GM19099 (cell line): ENCODE measurements around the gene CDH4.

Experiments used
- POLR2A ChIP-seq: IDR thresholded peaks from 3 replicates; pipeline ENCODE4 v1.6.1; 2011; ENCODE audit warnings: low read depth; ENCODE audit not compliant: insufficient read length; ENCODE audit errors: extremely low read depth

Gene CDH4

DNA sequence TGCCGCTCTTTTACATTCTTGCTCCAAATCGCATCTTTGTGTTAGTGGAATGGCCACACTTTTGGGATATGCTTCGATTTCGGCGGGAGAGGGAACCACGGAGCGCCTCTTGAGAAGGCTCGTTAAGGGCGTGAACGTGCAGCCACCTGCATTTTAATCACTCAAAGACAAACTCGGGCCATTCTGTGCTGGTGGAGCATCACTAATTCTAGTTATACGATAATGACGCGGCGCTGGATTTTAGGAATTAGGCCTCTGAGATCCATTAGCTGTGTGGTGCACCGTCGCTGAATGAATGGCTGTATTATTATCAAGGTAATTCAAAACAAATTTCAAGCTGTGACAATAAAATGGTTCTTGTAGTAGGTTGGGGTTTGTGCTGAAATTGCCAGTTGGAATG is 305.6 kb downstream of the CDH4 start:
- TF ChIP-seq POLR2A = no peak

DNA sequence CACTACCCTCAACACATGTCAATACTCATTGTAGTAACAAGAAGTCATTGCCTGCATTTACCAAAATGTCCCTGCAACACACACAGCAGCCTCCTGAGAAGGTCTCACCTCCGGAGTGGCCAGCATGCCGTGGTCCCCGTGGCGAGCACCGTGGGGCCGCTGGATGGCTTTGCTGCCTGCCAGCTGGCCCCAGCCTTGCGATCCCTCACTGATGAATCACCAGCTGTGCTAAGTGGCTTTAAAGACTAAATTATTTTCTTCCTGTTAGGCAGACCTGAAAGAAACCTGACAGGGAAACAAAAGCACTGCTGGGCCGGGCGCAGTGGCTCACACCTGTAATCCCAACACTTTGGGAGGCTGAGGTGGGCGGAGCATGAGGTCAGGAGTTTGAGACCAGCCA is 306.7 kb downstream of the CDH4 start:
- no peak for TF ChIP-seq POLR2A

DNA sequence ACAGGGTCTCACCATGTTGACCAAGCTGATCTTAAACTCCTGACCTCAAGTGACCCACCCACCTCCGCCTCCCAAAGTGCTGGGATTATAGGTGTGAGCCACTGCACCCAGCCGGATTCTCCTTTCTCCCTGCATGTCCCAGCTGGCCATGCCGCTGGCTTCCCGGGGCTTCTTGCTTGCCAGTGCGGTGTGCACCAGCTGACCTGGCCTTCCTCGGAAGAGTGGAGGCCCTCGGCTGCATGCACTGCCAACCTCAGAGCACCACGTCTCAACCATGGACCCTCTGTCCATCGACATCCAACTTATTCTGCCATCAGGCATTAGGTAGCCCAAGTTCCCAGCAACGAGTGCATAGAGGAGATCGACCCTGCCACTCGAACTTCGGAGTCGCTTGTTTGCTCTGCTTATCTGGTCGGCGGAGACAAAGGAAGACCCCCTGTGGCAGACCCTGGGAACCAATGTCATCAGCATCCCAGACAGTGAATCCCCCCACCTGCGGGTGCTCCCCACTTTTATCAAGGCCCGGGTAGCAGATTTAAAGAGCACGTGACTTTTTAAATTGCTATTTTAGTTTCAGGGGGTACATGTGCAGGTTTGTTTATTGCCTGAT is 307.8 kb downstream of the CDH4 start:
- TF ChIP-seq POLR2A = no peak

DNA sequence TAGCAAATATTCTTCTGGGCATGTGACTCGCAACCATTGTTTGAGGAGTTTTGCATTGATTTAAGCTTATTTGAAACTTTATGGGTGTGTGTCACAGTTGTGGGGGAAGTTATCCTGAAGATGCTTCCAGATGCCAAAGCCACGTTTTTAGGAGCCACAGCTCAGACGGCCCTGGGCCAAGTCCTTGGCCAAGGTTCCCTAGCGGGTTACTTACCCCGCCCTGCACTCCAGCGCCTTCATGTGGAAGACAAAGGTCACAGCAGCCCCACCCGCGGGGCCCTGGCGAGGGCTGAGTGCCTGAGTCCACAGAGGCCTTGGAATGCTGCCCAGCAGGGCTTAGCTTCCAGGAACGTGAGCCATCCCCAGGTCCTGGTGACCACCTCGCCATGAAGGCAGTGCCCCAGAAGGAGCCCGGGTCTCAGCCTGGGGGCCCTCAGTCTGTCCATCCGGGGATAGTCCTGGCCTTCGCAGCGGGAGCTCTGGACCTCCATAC is 308.3 kb downstream of the CDH4 start:
- TF ChIP-seq POLR2A = no peak

DNA sequence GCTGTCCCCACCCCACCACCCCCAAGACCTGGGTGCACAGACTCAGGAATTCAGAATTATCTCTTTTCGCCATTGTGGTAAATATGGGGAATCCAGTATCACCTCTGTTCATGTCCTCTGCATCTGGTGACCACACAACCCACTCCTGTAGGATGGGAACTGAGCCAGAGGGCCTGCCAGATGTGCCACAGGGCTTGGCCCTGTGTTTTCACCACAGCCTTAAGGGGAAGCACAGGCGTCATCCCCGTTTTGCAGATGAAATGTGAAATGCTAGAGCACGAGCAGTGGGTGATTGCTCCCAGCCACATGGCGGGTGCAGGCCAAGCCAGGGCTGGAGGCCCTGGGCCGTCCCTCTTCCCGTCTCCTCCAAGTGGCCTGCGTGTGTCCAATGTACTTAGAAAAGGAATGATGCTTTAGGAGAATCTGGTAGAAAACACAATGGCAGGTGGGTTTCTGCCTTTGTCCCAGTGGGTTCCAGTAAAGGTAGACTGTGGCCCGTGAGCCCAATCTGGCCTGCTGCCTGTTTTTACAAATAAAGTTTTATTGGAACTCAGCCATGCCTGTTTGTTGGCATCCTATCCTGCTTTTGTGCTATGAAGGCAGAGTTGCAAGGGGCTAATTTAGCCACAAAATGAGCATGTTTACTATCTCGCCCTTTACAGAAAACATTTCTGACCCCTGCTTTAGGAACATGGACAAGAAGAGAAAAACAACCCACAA is 309.2 kb downstream of the CDH4 start:
- no peak for TF ChIP-seq POLR2A

DNA sequence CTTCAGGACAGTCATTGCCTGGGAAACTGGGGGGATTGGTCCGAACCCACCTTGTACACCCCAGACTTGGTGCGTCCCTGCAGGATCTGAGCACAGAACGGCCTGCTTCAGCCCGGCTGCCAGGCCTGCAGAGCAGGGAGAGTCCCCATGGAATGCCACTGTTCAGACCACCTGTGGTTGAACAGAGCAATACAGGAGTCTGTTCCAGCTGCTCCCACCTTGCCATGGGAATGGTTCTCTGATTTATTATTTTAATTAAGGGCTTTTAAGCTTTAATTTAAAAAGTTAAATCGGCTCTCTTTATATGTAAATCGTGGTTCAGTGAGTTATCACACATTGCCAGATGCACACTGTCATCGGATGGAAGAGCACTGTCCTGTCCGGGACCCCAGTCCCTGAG is 310.4 kb downstream of the CDH4 start:
- no peak for TF ChIP-seq POLR2A

DNA sequence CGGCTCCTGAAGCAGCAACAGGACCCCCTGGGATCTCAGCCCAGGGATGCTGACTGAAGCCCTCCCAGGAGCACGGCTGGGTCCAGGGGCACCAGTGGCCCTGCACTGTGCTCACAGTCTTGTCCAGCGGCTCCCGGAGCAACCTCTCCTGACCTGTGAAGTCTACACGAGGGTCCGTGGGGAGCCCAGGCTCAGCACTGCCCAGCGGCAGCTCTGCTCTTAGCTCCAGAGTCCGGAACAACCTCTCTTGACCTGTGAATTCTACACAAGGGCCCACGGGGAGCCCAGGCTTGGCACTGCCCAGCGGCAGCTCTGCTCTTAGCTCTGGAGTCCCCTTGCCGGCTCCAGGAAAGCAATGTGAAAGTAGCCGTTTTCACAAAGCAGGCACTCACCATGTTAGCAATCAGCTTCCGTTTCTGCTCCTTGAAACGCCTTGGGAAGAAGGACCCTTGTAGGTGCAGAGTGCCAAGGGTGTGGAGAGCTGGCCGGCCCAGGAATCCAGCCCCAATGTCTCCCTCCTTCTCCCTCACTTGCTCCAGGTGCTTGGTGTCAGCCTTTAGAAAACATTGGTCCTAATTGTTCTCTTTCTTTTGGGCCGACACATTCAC is 310.9 kb downstream of the CDH4 start:
- TF ChIP-seq POLR2A = no peak

DNA sequence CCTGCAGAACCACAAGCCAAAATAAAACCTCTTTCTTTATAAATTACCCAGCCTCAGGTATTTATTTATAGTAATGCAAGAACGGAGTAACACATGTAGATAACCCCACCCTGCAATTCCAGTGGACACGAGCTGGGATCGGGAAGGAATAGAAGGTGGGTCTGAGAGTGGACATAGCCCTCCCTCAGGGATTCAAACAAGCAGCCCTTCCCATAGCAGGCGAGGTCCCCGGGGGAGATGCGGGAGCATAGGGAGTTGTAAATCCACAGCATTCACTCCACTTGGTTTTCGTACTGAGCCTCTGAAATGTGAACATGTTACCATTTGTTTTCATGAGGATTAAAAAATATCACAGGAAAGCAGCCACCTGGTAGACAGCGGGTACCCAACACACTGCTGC is 312.6 kb downstream of the CDH4 start:
- TF ChIP-seq POLR2A = no peak

DNA sequence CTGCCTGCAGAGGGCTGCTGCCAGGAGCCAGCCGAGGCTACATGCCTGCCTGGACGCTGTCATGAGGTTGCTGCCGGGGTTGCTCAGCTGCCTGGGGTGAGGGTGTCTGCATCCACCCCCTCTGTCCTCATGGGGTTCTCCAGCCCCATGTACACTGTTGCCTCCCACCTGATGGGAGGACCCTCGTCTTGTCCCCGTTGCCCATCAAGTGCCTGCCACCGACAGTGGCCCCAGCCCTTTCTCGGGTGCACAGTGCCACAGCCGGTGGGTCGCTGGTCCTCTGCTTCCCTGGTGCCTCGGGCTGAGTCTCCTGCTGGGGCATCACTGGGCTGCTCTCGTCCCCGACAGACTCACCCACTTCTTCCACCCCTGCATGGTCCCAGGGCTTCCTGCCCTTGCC is 313.7 kb downstream of the CDH4 start:
- TF ChIP-seq POLR2A = no peak

DNA sequence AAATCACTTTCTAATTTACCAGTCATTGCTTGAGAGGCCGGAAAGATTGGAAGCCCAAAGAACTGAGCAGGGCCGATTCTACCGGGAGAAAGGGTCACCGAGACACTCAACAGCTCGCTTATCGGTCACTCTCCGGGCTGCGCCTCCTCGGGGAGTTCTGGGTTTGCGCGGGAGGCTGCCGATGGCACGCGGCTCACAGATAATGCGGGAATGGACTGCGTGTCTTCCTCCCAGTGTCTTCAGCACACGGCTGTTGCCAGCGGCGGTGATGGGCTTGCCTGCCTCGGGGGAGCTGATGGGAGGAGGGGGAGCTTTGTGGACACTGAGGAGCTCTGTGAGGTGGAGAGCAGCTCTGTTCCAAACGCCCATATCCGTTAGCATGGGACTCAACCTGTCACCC is 314.6 kb downstream of the CDH4 start:
- no peak for TF ChIP-seq POLR2A

DNA sequence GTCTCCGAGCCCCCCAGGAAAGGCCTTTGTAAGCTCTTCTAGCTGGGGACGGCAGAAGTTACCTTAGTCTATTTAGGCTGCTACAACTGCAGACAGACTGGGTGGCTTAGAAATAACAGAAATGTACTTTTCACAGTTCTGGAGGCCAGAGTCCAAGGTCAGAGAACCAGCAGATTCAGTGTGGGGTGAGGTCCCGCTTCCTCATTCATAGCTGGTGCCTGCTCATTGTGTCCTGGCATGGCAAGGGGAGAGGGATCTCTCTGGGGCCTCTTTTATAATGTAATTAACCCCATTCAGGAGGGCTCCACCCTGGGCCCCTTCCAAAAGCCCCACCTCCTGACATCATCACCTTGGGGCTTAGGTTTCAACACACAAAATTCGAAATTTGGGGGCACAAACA is 315.1 kb downstream of the CDH4 start:
- TF ChIP-seq POLR2A = no peak

DNA sequence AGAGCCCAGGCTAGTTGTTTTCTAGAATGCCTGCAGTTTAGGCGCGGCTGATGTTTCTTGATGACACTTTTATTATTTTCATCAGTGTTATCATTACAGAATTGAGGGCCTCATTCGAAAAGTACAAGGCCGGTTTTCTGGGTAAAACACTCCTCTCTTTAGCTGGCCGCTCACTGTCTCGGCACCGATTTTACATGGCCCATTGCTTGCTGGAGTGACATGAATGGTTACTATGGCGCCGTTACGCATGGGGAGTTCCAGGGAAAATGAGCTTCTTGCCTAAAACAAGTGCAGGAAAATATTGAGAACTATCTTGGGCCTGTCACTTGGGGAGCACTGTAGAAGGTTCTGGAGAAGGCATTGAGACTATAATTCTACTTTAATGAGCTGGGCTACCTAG is 317.8 kb downstream of the CDH4 start:
- TF ChIP-seq POLR2A = no peak

DNA sequence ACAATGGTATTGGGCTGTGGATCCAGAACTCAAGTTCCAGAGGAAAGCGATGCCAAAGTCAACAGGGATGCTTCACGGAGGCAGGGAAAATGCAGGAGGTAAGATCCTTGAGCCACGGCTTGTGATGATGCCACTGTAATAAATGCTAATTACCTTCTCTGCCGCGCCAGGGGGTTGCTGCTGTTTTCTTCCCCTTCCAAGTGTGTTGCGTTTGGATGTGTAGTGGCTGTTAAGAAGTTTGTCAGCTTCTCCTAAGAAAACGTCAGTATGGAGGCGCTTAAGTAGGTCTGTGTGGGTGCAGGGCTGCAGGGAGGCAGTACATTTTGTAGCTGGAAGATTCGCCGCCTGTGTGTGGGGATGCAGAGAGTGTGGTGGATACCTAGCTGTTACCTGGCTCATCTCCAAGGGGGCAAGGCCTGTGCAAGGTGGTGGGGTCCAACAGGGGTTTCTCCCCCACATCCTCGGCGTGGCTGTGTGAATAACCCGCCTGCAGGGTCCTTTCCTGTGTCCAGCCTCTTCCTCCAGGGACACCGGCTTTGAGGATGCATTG is 318.7 kb downstream of the CDH4 start:
- TF ChIP-seq POLR2A = no peak

DNA sequence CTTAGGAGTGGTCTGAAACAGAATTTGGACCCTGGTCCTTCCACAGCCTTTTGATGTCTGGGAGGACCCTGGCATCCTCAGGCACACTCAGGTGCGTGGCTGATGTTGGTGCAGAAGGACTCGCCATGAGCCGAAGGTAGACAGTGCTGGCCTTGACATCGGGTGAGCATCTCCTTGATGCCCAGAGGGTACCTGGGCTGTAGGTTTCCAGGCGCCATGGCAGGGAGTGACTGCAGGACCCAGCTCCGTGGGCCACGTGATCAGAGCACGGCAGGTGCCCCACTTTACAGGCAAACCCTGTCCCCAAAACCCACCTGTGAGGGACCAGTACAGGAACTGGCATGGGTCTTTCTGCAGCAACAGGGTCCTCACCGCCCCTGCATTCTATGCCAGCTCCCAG is 319.2 kb downstream of the CDH4 start:
- TF ChIP-seq POLR2A = no peak

DNA sequence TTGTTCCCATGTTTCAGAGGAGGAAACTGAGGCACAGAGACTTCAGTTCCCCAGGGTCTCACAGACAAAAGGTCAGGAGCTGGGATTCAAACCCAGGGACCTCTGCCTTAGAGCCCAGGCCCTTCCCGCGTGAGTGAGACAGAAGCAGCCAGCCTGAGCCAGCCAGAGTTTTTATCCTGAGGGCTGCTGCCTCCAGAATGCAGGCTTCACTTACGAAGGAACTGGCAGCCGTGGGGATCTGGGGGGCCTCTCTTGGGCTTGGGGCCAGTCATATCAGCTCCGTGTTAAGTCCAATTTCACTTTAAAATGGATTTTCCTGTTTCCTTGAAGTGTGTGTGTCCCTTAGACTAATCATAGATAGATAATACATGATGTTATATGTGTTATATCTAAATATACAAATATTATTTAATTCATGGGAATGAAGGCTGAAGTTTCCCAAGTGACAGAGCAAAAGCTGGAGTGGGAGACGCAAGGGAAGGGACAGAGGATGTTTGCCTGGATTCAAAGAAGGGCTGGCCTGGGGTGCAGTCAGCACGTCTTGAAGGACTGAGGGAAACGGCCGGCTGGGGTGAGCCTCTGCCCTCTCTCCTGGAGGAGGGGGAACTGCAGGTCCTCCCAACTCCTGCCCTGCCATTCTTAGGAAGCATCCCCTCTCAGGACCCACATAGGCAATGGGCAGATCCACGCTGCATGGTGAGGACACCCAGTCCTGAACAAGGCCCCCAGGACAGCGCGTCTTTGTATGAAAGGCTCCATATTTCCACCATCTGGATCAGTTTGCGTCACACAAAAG is 320.1 kb downstream of the CDH4 start:
- TF ChIP-seq POLR2A = no peak
